IMR-90 (cell line): Measurements from ENCODE around the gene ESRRB. TPM values are rescaled to one million over a fixed set of nuclear protein-coding genes. Genes with fewer than 3 reads are reported as not detected.

Experiments used
- ATAC-seq: fragments of 200-7000 bp; cut with Tn5 transposase; 2 replicates; pipeline ENCODE4 v1.9.1; 2020; ENCODE audit warnings: low read depth, mild to moderate bottlenecking, moderate library complexity
- BruUV-seq: library from RNA; stranded (reverse); fragments of 400-500 nt; replicated peaks from 2 replicates; lab custom pipeline; 2021; lab: Mats Ljungman, UMichigan
- CTCF ChIA-PET: fragments of 300-600 bp; formaldehyde crosslinking; extraction: SDS; loops from one replicate; lab custom pipeline; 2021; ENCODE audit warnings: antibody characterized with exemption; lab: Yijun Ruan, JAX
- POLR2A ChIA-PET: fragments of 300-600 bp; sonication (Branson Sonifier 250); formaldehyde crosslinking; loops from one replicate; lab custom pipeline; 2022; ENCODE audit warnings: antibody characterized with exemption; ENCODE audit not compliant: unreplicated experiment; lab: Charles Lee
- DNase-seq: peaks from one replicate; pipeline ENCODE4 v3.0.0; 2013
- H2AFZ ChIP-seq: replicated peaks from 2 replicates; pipeline ENCODE3; 2013; ENCODE audit warnings: low read length, mild to moderate bottlenecking; ENCODE audit not compliant: poor library complexity
- H2AK5ac ChIP-seq: 2 replicates; pipeline ENCODE4 v1.6.1; 2013; ENCODE audit warnings: low read depth, low read length, inconsistent platforms
- H2AK9ac ChIP-seq: replicated peaks from 2 replicates; pipeline ENCODE3; 2013; ENCODE audit warnings: mild to moderate bottlenecking, low read depth, low read length, moderate library complexity; ENCODE audit not compliant: poor library complexity
- H2BK120ac ChIP-seq: 2 replicates; pipeline ENCODE4 v1.6.1; 2013; ENCODE audit warnings: low read depth, low read length, inconsistent platforms
- H2BK15ac ChIP-seq: 3 replicates; pipeline ENCODE4 v1.6.1; 2013; ENCODE audit warnings: low read depth, low read length, inconsistent platforms
- H2BK20ac ChIP-seq: 2 replicates; pipeline ENCODE4 v1.6.1; 2013; ENCODE audit warnings: low read depth, mild to moderate bottlenecking, inconsistent platforms, low read length, moderate library complexity
- H2BK5ac ChIP-seq: 2 replicates; pipeline ENCODE4 v1.6.1; 2013; ENCODE audit warnings: mild to moderate bottlenecking, low read depth, low read length, inconsistent platforms; ENCODE audit not compliant: poor library complexity, severe bottlenecking
- H3K14ac ChIP-seq: replicated peaks from 2 replicates; pipeline ENCODE4 v1.6.1; 2013; ENCODE audit warnings: low read depth, low read length, inconsistent platforms
- H3K18ac ChIP-seq: 2 replicates; pipeline ENCODE4 v1.6.1; 2013; ENCODE audit warnings: low read depth, low read length, control low read depth
- H3K23ac ChIP-seq: 2 replicates; pipeline ENCODE4 v1.6.1; 2013; ENCODE audit warnings: low read depth, low read length, inconsistent platforms
- H3K27ac ChIP-seq: 2 replicates; pipeline ENCODE4 v1.5.1; 2013; ENCODE audit warnings: mild to moderate bottlenecking, control low read depth, low read length; ENCODE audit not compliant: insufficient read depth
- H3K27me3 ChIP-seq: 2 replicates; pipeline ENCODE4 v1.6.1; 2013; ENCODE audit warnings: low read length; ENCODE audit not compliant: control insufficient read depth, insufficient read depth
- H3K36me3 ChIP-seq: 2 replicates; pipeline ENCODE4 v1.6.1; 2013; ENCODE audit warnings: low read length, mixed read lengths; ENCODE audit not compliant: control insufficient read depth, insufficient read depth
- H3K4ac ChIP-seq: 2 replicates; pipeline ENCODE4 v1.6.1; 2013; ENCODE audit warnings: low read depth, low read length, inconsistent platforms
- H3K4me1 ChIP-seq: 2 replicates; pipeline ENCODE4 v1.6.1; 2013; ENCODE audit warnings: low read length, mixed read lengths; ENCODE audit not compliant: control insufficient read depth, insufficient read depth
- H3K4me2 ChIP-seq: 2 replicates; pipeline ENCODE4 v1.6.1; 2013; ENCODE audit warnings: low read depth, mild to moderate bottlenecking, control low read depth, low read length, moderate library complexity
- H3K4me3 ChIP-seq: 2 replicates; pipeline ENCODE4 v1.5.1; 2013; ENCODE audit warnings: low read depth, mild to moderate bottlenecking, control low read depth, low read length, moderate library complexity; ENCODE audit not compliant: insufficient read depth
- H3K56ac ChIP-seq: 2 replicates; pipeline ENCODE4 v1.6.1; 2013; ENCODE audit warnings: low read length, inconsistent platforms; ENCODE audit not compliant: insufficient read depth; ENCODE audit errors: extremely low read depth
- H3K79me1 ChIP-seq, 2 experiments: 2 replicates each; pipeline ENCODE4 v1.6.1; 2013; ENCODE audit warnings: low read length in 2 of 2, inconsistent platforms in 1 of 2, low read depth in 1 of 2
- H3K9ac ChIP-seq: 2 replicates; pipeline ENCODE4 v1.6.1; 2013; ENCODE audit warnings: low read depth, low read length, control low read depth
- H3K9me1 ChIP-seq: 2 replicates; pipeline ENCODE4 v1.6.1; 2013; ENCODE audit warnings: low read length, inconsistent platforms; ENCODE audit not compliant: insufficient read depth
- H3K9me3 ChIP-seq: 2 replicates; pipeline ENCODE4 v1.6.1; 2013; ENCODE audit warnings: low read length; ENCODE audit not compliant: control insufficient read depth, insufficient read depth
- H4K20me1 ChIP-seq: 2 replicates; pipeline ENCODE4 v1.6.1; 2013; ENCODE audit warnings: low read length, inconsistent platforms; ENCODE audit not compliant: insufficient read depth
- H4K5ac ChIP-seq: 2 replicates; pipeline ENCODE4 v1.6.1; 2013; ENCODE audit warnings: mild to moderate bottlenecking, low read depth, low read length, control low read depth
- H4K8ac ChIP-seq, 2 experiments: 2 replicates each; pipeline ENCODE4 v1.6.1; 2013; ENCODE audit warnings: low read depth in 2 of 2, low read length in 2 of 2, control low read depth in 1 of 2, inconsistent platforms in 1 of 2
- H4K91ac ChIP-seq: 2 replicates; pipeline ENCODE4 v1.6.1; 2013; ENCODE audit warnings: low read depth, low read length, inconsistent platforms; ENCODE audit not compliant: insufficient read depth
- BHLHE40 ChIP-seq: fragments of 150-350 bp; IDR thresholded peaks from 2 replicates; pipeline ENCODE4 v1.6.1; 2016; ENCODE audit warnings: mild to moderate bottlenecking, low read depth, low read length
- WGBS, 2 experiments: methylation state at CpG; one replicate each; pipeline versions ENCODE4 v1.1.5 to v1.1.7; 2013; ENCODE audit warnings: missing lambda C conversion rate in 2 of 2; ENCODE audit not compliant: insufficient read length in 1 of 2; ENCODE audit errors: extremely low coverage in 2 of 2; 5-methylcytosine and 5-hydroxymethylcytosine counted together
- dilution Hi-C: fragments of 300-500 bp; cut with HindIII; formaldehyde crosslinking; loops from one replicate; pipeline ENCODE4 v1.14.3; 2018; ENCODE audit warnings: low sequenced_read_pairs; ENCODE audit not compliant: unreplicated experiment
- in situ Hi-C: fragments of 300-500 bp; cut with MboI; formaldehyde crosslinking; loops from 3 replicates; pipeline ENCODE4 v1.14.3; 2019; ENCODE audit warnings: low sequenced_read_pairs, inconsistent platforms, mixed read lengths
- intact Hi-C: fragments of 100-400 bp; cut with micrococcal nuclease; formaldehyde crosslinking; loops from 2 replicates; pipeline ENCODE4 v1.10.0; 2022
- polyA plus RNA-seq, 3 experiments: library from polyadenylated mRNA; depleted of rRNA; stranded (reverse); fragments of >200 nt; gene quantifications; 2 replicates each; pipeline ENCODE4 v1.2.3, GENCODE V29; 2012; ENCODE audit warnings: low replicate concordance in 1 of 3
- total RNA-seq: library from RNA; depleted of rRNA; stranded (reverse); fragments of >200 nt; gene quantifications from 2 replicates; pipeline ENCODE4 v1.2.3, GENCODE V29; 2012

ESRRB gene
- total and polyA plus RNA-seq, 2 of the 4 experiments (the other 2 are of a cell fraction), result not detected

GRCh38 chr14:76346391-76347160 is 29.4 kb upstream of the ESRRB start:
- Histone ChIP-seq H4K8ac (no peak overlapping the region), H2BK15ac (no peak overlapping the region), H3K14ac (no peak overlapping the region), H3K9me3 (no peaks in the 10 kb centered on the region), H3K9ac (no peak overlapping the region), H3K27ac (no peak overlapping the region), H3K27me3 (peaks cover 7% of the 10 kb centered on the region), H3K23ac (no peak overlapping the region), H4K91ac (no peak overlapping the region), H2BK5ac (no peak overlapping the region), H2BK20ac (no peak overlapping the region), H2BK120ac (no peak overlapping the region), H2AK5ac (no peak overlapping the region), H3K4me1 (no peaks in the 10 kb centered on the region), H3K4me2 (no peak overlapping the region), H3K56ac (no peak overlapping the region), H3K4me3 (no peak overlapping the region), H4K5ac (no peak overlapping the region), H3K36me3 (no peaks in the 10 kb centered on the region), H4K20me1 (no peaks in the 10 kb centered on the region), H2AFZ (no peak overlapping the region), H2AK9ac (no peak overlapping the region), H3K4ac (no peak overlapping the region), H3K9me1 (no peaks in the 10 kb centered on the region), H3K18ac (no peak overlapping the region), H3K79me1 (no peaks in the 10 kb centered on the region)
- DNase-seq, result no peak
- ATAC-seq, result no peak
- BruUV-seq, result no TSS peak
- TF ChIP-seq BHLHE40, result no peak
- 17% methylated on average over 2 of the region's 8 CpGs; no CpG with 5 or more reads in 1 of the 2 experiments for WGBS, 2 experiments
- ChIA-PET POLR2A (no interaction called here), CTCF (no interaction called here)
- dilution Hi-C loops (no loop called here), intact Hi-C loops (no loop called here), in situ Hi-C loops (loop anchor here (5.0 kb wide), 1 partner anchor 294 kb away; no protein-coding TSS in a partner anchor)
